H9 (cell line): ENCODE results near the gene CSMD2. TPM values are rescaled to one million over a fixed set of nuclear protein-coding genes. Genes with fewer than 3 reads are reported as not detected.
A peak's percentile ranks its signal among the peaks of the same experiment; 100 is the strongest.

Source experiments
- DNase-seq: peaks from one replicate; pipeline ENCODE4 v3.0.0-alpha.2; 2017
- H2AFZ ChIP-seq: one replicate; pipeline ENCODE4 v1.6.1; 2013; ENCODE audit warnings: mild to moderate bottlenecking, low read length, control low read depth, moderate library complexity
- H2AK5ac ChIP-seq: 2 replicates; pipeline ENCODE4 v1.6.1; 2013; ENCODE audit warnings: low read length, control low read depth, mixed read lengths; ENCODE audit not compliant: insufficient read length
- H2BK120ac ChIP-seq: one replicate; pipeline ENCODE4 v1.6.1; 2013; ENCODE audit warnings: low read depth, mild to moderate bottlenecking, low read length, control low read depth, inconsistent platforms; ENCODE audit not compliant: poor library complexity, severe bottlenecking
- H2BK12ac ChIP-seq: 2 replicates; pipeline ENCODE4 v1.6.1; 2013; ENCODE audit warnings: low read length, control low read depth, mixed read lengths, low read depth; ENCODE audit not compliant: insufficient read length
- H2BK15ac ChIP-seq: 2 replicates; pipeline ENCODE4 v1.6.1; 2013; ENCODE audit warnings: low read depth, low read length, control low read depth
- H2BK20ac ChIP-seq: one replicate; pipeline ENCODE4 v1.6.1; 2013; ENCODE audit warnings: low read depth, mild to moderate bottlenecking, low read length, control low read depth, inconsistent platforms; ENCODE audit not compliant: poor library complexity, severe bottlenecking
- H2BK5ac ChIP-seq: 2 replicates; pipeline ENCODE4 v1.6.1; 2013; ENCODE audit warnings: low read length, control low read depth, mixed read lengths; ENCODE audit not compliant: insufficient read length
- H3K14ac ChIP-seq: 2 replicates; pipeline ENCODE4 v1.6.1; 2013; ENCODE audit warnings: low read length, control low read depth; ENCODE audit not compliant: insufficient read depth
- H3K18ac ChIP-seq: 2 replicates; pipeline ENCODE4 v1.6.1; 2013; ENCODE audit warnings: low read depth, mild to moderate bottlenecking, mixed read lengths, low read length, control low read depth; ENCODE audit not compliant: insufficient read length
- H3K23ac ChIP-seq: 2 replicates; pipeline ENCODE4 v1.6.1; 2013; ENCODE audit warnings: low read length, control low read depth, mixed read lengths, low read depth; ENCODE audit not compliant: insufficient read length
- H3K23me2 ChIP-seq: 2 replicates; pipeline ENCODE4 v1.6.1; 2013; ENCODE audit warnings: low read depth, mild to moderate bottlenecking, mixed read lengths, low read length, control low read depth; ENCODE audit not compliant: insufficient read length, poor library complexity, severe bottlenecking
- H3K27ac ChIP-seq: 2 replicates; pipeline ENCODE4 v1.5.1; 2013; ENCODE audit warnings: low read length, control low read depth, mixed read lengths, low read depth; ENCODE audit not compliant: insufficient read length
- H3K27me3 ChIP-seq: 2 replicates; pipeline ENCODE4 v1.6.1; 2013; ENCODE audit warnings: low read length, control low read depth, inconsistent platforms; ENCODE audit not compliant: insufficient read depth
- H3K4ac ChIP-seq: 2 replicates; pipeline ENCODE4 v1.6.1; 2013; ENCODE audit warnings: low read depth, mild to moderate bottlenecking, control low read depth, inconsistent platforms, low read length, moderate library complexity
- H3K4me1 ChIP-seq: 2 replicates; pipeline ENCODE4 v1.6.1; 2013; ENCODE audit warnings: low read length, control low read depth, inconsistent platforms; ENCODE audit not compliant: insufficient read depth
- H3K4me2 ChIP-seq: 2 replicates; pipeline ENCODE4 v1.6.1; 2013; ENCODE audit warnings: low read length, control low read depth, mixed read lengths; ENCODE audit not compliant: insufficient read length, insufficient read depth
- H3K56ac ChIP-seq: 2 replicates; pipeline ENCODE4 v1.6.1; 2013; ENCODE audit warnings: low read depth, mild to moderate bottlenecking, mixed read lengths, low read length, control low read depth; ENCODE audit not compliant: insufficient read length
- H3K79me1 ChIP-seq: 2 replicates; pipeline ENCODE4 v1.6.1; 2013; ENCODE audit warnings: low read depth, mild to moderate bottlenecking, moderate library complexity, low read length, control low read depth, inconsistent platforms; ENCODE audit not compliant: insufficient read depth, poor library complexity, severe bottlenecking
- H3K79me2 ChIP-seq: 2 replicates; pipeline ENCODE4 v1.6.1; 2013; ENCODE audit warnings: low read length, control low read depth, inconsistent platforms; ENCODE audit not compliant: insufficient read depth
- H3K9ac ChIP-seq: 2 replicates; pipeline ENCODE4 v1.6.1; 2013; ENCODE audit warnings: low read length, control low read depth, mixed read lengths; ENCODE audit not compliant: insufficient read length; ENCODE audit errors: extremely low read depth
- H3K9me3 ChIP-seq: one replicate; pipeline ENCODE4 v1.6.1; 2013; ENCODE audit warnings: low read depth, low read length, inconsistent platforms; ENCODE audit not compliant: control insufficient read depth
- H3T11ph ChIP-seq: one replicate; pipeline ENCODE4 v1.6.1; 2013; ENCODE audit warnings: mild to moderate bottlenecking, low read length, control low read depth, inconsistent platforms
- H4K20me1 ChIP-seq: one replicate; pipeline ENCODE4 v1.6.1; 2013; ENCODE audit not compliant: control insufficient read depth, insufficient read length, insufficient read depth
- H4K5ac ChIP-seq: 2 replicates; pipeline ENCODE4 v1.6.1; 2013; ENCODE audit warnings: low read depth, mild to moderate bottlenecking, mixed read lengths, low read length, control low read depth; ENCODE audit not compliant: insufficient read length
- H4K8ac ChIP-seq: replicated peaks from 2 replicates; pipeline ENCODE4 v1.6.1; 2013; ENCODE audit warnings: low read length, control low read depth, mixed read lengths, low read depth; ENCODE audit not compliant: insufficient read length
- H4K91ac ChIP-seq: 2 replicates; pipeline ENCODE4 v1.6.1; 2013; ENCODE audit warnings: low read depth, mild to moderate bottlenecking, moderate library complexity, mixed read lengths, low read length, control low read depth; ENCODE audit not compliant: insufficient read length
- H3K27ac Mint-ChIP-seq, 3 experiments: 2 replicates in 2 of 3; 3 replicates in 1 of 3; pipeline ENCODE4 v1.8.0; 2020 to 2021; ENCODE audit warnings: mixed read lengths in 3 of 3, mild to moderate bottlenecking in 1 of 3, moderate library complexity in 1 of 3
- H3K27me3 Mint-ChIP-seq: 2 replicates; pipeline ENCODE4 v1.8.0; 2021; ENCODE audit warnings: low read depth, mild to moderate bottlenecking, moderate library complexity, mixed read lengths
- H3K36me3 Mint-ChIP-seq, 3 experiments: 2 replicates in 2 of 3; 3 replicates in 1 of 3; pipeline ENCODE4 v1.8.0; 2020 to 2021; ENCODE audit warnings: low read depth in 3 of 3, mixed read lengths in 3 of 3; ENCODE audit not compliant: insufficient read depth in 1 of 3
- H3K4me1 Mint-ChIP-seq, 2 experiments: 2 replicates each; pipeline ENCODE4 v1.8.0; 2020; ENCODE audit warnings: mixed read lengths in 2 of 2
- H3K4me3 Mint-ChIP-seq, 2 experiments: 2 replicates in 1 of 2; 3 replicates in 1 of 2; pipeline ENCODE4 v1.8.0; 2020 to 2021; ENCODE audit warnings: mild to moderate bottlenecking in 2 of 2, mixed read lengths in 2 of 2, moderate library complexity in 1 of 2
- H3K9me3 Mint-ChIP-seq, 2 experiments: 2 replicates in 1 of 2; 3 replicates in 1 of 2; pipeline ENCODE4 v1.8.0; 2020; ENCODE audit warnings: mild to moderate bottlenecking in 2 of 2, mixed read lengths in 2 of 2, moderate library complexity in 1 of 2
- WGBS: extraction: QIAGEN DNeasy Blood & Tissue Kit; methylation state at CpG from one replicate; pipeline ENCODE4 v1.1.7; 2013; ENCODE audit warnings: missing lambda C conversion rate, low lambda C conversion rate, mixed read lengths; ENCODE audit not compliant: insufficient read length; ENCODE audit errors: extremely low coverage; 5-methylcytosine and 5-hydroxymethylcytosine counted together
- total RNA-seq: library from RNA; stranded (reverse); gene quantifications from 2 replicates; pipeline ENCODE4 v1.2.1, GENCODE V29; 2021
- TF ChIP-seq, protein P1 (sequence below): fragments of 200-600 bp; sonication (generic); conservative IDR thresholded peaks from 3 replicates; pipeline ENCODE4 v1.8.0; 2021; ENCODE audit warnings: antibody characterized with exemption, mild to moderate bottlenecking

Gene CSMD2
- total RNA-seq, 1 experiment from 2014 or later: 6.4 TPM

DNA sequence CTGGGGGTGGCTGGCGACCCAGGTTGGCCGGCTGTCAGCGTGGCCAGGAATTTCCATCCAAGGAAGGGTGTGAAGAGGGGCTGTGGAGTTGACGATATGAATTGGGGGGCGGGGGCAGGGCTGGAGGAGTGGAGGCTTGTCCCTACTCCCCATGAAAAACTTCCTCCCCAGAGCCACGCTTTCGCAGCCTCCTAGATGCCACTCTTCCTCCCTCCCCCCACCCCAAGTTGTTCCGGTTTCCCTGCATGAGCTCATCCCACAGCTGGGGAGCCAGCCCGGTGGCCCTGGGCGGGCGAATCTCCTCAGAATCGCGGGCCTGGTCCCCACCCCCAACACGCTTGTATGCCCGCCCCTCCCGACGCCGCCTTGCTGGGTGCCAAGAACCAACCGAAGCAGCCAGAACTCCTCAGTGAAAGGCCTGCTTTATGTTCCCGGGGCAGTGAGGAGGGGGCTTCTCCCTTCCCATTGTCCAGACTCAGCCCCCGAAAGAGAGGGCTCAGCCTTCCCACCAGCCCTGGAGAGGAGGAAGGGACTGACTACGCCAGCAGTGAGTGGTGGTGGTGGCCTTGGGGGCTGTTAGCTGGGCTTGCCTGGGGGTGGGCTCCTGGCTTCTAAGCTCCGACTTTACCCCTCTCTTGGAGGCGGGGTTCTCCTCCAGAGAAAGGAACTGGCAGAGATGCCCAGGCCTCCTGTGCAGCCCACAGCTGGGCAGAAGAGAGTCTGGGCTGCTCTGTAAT is 1.8 kb upstream of the CSMD2 start:
- Histone ChIP-seq H2AFZ (no peak overlapping the region), H2BK120ac (no peak overlapping the region), H4K91ac (no peak overlapping the region), H3K9me3 (no peaks in the 10 kb centered on the region), H2AK5ac (no peak overlapping the region), H3K23ac (no peak overlapping the region), H3K18ac (peak overlapping the region; percentile 69), H3K4ac (no peak overlapping the region), H4K20me1 (no peaks in the 10 kb centered on the region), H3K4me1 (peaks cover 8% of the 10 kb centered on the region; the same call in 1 of the 2 replicates), H2BK15ac (no peak overlapping the region), H3K56ac (no peak overlapping the region), H3K79me1 (no peaks in the 10 kb centered on the region), H3K23me2 (peaks cover 43% of the 10 kb centered on the region), H3K14ac (peak overlapping the region; percentile 85), H2BK12ac (no peak overlapping the region), H4K5ac (no peak overlapping the region), H2BK5ac (no peak overlapping the region), H4K8ac (no peak overlapping the region), H2BK20ac (no peak overlapping the region), H3K79me2 (peaks cover 2% of the 10 kb centered on the region; the same call in 1 of the 2 replicates), H3T11ph (no peak overlapping the region), H3K27me3 (no peaks in the 10 kb centered on the region), H3K4me2 (peak overlapping the region; percentile 99), H3K27ac (no peak overlapping the region), H3K9ac (peak overlapping the region; percentile 14)
- no CpG with 5 or more reads among the region's 24 CpGs for WGBS
- Mint-ChIP-seq H3K27me3 (peaks cover 44% of the 10 kb centered on the region), H3K4me1 (peaks cover 30 to 40% of the 10 kb centered on the region in 2 experiments), H3K9me3 (peaks cover 0 to 2% of the 10 kb centered on the region in 2 experiments; a peak in 1 of 5 replicates), H3K4me3 (peak overlapping the region; percentile 63 to 92), H3K27ac (peak overlapping the region; percentile 73 to 90 (median 75); a peak in 5 of 7 replicates), H3K36me3 (no peaks in the 10 kb centered on the region; a peak in 1 of 7 replicates)
- TF ChIP-seq, protein P1, sequence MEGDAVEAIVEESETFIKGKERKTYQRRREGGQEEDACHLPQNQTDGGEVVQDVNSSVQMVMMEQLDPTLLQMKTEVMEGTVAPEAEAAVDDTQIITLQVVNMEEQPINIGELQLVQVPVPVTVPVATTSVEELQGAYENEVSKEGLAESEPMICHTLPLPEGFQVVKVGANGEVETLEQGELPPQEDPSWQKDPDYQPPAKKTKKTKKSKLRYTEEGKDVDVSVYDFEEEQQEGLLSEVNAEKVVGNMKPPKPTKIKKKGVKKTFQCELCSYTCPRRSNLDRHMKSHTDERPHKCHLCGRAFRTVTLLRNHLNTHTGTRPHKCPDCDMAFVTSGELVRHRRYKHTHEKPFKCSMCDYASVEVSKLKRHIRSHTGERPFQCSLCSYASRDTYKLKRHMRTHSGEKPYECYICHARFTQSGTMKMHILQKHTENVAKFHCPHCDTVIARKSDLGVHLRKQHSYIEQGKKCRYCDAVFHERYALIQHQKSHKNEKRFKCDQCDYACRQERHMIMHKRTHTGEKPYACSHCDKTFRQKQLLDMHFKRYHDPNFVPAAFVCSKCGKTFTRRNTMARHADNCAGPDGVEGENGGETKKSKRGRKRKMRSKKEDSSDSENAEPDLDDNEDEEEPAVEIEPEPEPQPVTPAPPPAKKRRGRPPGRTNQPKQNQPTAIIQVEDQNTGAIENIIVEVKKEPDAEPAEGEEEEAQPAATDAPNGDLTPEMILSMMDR: no peak
- DNase-seq: peak; percentile 82
